T-helper 2 cell treated with Interferon-gamma antibody and Interleukin-4, amounts not matched to agents 100 ng/mL and 5 ng/mL, for 36 hours (primary cell): ENCODE measurements around the gene FAM124A. TPM values are rescaled to one million over a fixed set of nuclear protein-coding genes. Genes with fewer than 3 reads are reported as not detected.

Experiments used
- intact Hi-C: fragments of 100-400 bp; cut with micrococcal nuclease; formaldehyde crosslinking; loops from one replicate; pipeline ENCODE4 v1.15.1; 2023
- total RNA-seq: library from RNA; stranded (reverse); gene quantifications from 2 replicates; pipeline ENCODE4 v1.2.3, GENCODE V29; 2022

FAM124A gene
- total RNA-seq, 1 donor from 2014 or later, result 0.36 TPM

DNA sequence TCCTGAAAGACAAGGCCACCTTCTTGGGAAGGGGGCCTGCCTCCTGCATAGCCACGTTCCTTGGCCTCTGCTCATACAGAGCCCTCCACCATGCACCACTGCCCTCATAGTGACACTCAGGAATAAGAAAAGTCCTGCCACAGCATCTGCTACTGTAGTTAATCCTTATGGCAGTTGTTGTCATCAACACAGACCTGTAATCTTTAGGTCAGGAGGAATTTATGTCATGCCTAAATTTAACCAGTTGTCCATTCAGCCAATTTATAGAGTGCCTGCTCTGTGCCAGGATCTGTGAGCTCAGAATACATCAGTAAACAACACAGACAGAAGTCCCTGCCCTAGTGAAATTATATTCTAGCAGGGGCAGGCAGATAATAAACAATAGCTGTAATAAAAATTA is 44.4 kb downstream of the FAM124A start:
- intact Hi-C loops, result no loop called here

DNA sequence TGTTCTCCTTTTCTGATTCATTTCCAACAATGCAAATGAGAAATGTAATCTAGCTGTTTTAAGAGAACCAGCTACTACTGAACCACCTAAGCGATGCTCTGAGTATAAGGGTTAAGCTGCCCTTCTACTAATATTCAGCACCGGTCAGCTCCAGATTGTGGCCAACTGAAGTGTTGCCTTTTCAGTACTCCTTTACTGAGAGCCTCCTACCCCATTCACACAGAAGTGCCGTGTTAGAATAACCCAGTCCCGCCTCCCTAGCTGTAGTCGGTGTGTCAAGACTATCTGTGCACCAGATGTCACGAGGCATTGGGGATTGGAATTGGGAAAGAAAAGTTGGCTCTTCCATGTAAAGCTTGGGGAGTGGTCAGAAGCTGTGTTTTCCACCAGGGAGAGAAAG is 45.4 kb downstream of the FAM124A start:
- intact Hi-C loops, result no loop called here

DNA sequence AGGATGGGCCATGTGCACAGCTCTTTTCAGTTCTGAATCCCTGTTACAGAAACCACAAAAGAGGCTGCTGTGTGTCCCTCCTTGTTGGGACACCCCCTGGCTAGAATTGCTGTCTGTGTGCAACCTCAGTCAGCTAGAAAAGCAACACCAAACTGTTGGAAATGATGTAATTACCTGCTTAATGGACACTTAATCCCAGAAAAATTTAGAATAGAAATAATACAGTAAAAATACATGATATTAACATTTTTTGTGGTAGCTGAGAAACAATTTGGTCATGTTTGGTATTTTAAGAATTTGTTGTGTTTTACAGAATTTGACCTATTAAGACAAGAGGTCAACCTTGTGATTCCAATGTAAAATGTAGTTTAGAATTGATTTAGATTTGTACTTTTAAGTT is 46.8 kb downstream of the FAM124A start:
- intact Hi-C loops, result no loop called here

DNA sequence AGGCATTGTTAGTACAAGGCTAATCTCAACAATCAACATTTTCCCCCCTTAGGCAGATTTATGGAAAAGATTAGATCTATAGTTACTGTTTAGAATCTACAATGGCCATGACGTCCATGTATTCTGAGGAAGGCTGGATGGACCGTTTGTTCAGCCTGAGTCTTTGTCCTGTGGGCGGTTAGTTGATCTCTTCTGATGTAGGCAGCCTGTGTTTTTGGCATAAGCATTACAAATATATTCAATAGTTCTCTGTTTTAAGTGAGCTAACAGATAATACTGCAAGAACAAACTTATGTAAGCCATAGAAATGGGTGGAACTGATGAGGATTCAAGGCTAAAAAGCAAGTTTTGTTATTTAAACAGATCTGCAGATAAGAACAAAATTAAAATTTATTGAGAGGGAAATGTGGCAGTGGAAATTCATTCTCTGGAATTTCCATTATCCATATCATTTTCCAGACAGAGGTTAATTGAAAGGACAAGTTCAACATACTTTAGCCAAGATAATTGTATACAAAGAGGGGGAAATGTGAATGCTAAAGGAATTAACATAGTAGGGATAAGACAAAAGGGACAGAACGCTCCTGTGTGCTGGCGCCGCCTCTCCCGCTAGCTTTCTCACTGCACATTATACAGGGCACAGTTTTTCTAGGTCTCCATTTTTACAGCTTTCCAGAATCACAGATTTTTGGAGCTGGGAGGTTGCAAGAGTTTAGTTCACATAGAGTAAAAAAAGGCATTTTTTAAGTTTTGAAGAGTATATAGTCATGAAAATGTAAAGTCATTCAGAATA is 48.6 kb downstream of the FAM124A start:
- intact Hi-C loops, result no loop called here

DNA sequence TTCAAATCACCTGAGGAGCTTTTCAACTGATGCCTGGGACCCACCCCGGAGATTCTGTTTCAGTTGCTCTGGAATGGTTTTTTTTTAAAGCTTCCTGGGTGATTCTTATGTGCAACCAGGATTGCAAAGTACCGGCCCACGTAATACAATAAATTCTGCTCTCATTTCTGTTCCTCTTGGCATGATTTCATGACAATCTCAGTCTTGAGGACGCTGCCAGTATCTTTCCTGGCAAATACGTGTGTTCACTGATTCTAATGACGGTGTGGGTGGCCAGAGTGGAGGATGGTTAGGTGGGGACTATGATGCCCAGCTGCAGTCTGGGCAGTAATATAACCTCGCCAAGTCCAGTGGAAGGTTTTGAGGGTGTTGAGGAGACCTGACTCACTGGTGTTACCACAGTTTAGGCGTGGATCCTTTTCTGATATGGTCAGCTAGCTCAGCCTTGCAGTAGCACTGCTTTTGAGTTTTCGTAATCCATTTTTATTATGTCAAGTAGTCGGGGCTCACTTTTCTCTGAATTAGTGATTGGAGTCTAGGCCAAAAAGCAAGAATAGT is 49.4 kb downstream of the FAM124A start:
- intact Hi-C loops, result no loop called here

GRCh38 chr13:51275101-51275500 is 52.9 kb downstream of the FAM124A start:
- intact Hi-C loops, result no loop called here

DNA sequence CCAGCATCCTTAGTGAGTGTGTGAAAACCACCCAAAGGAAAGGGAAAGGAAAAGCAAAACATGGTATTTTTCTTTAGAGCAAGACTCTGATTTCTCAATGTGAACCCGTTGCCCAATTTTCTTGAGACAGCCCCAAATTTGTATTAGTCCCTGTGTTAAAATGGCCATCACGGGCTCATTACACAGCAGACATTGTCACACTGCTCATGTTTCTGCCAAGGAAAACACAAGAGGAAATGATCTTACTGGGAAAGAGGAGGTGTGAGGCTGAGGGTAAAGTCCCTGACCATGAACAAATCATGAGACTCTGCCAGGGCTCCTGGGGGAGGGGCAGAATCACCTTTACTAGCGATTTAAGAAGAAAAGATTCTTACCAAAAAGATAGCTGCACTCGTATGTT is 54.4 kb downstream of the FAM124A start:
- intact Hi-C loops, result no loop called here

GRCh38 chr13:51277928-51278327 is 55.7 kb downstream of the FAM124A start:
- intact Hi-C loops, result no loop called here

DNA sequence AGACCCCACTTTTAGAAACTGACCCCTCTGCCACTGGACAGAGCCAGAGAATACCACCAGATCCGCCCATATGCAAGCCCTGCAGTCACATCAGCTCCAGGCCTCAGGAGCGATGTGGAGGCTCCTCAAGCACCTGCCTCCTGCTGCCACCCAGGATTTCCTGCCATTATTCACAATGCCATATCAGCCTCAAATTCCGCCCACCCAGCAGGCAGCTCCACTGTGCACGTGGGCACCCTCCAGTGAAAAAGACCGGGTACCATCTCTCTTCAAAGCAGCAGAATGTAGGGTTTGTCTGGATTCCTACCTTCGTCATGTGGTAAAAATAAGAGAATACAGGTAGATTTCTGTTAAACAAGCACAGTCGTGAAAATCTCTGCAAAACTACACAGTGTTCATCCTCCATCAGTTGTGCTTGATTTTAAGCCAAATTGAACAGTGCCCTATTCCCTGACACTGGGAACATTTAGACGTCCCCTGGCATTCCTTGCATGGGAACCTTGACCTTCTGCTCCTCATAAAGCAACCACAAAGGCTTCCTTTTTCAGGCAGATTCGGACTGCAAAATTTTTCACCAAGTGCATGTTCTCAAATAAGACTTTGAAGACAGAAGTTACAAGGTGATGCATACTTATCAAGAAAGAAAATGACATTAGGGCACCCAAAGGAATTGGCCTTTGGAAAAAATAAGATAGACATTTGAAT is 56.4 kb downstream of the FAM124A start:
- intact Hi-C loops, result no loop called here

DNA sequence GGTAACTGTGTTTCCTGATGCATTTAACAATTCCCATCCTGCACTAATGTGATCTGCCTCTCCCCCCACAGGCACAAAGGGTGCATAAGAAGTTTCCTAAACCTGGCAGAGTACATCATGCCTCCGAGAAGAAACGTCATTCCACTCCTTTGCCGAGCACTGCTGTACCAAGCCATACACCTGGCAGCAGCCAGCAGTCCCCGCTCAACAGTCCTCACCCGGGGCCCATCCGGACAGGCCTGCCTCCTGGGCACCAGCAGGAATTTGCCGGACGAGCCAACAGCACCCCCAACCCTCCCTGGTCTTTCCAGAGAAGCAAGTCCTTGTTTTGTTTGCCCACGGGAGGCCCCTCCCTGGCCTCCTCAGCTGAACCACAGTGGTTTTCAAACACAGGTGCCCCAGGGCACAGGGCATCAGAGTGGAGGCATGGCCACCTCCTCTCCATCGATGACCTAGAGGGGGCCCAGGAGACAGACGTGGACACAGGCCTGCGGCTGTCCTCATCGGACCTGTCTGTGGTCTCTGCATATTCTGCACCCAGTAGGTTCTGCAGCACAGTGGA is 58.3 kb downstream of the FAM124A start:
- intact Hi-C loops, result loop anchor here (10.0 kb wide), 2 partner anchors 56 to 524 kb away; partner anchors contain the start of genes DHRS12 and FAM124A

- intact Hi-C loops, result loop anchor here (10.0 kb wide), 2 partner anchors 58 to 522 kb away; partner anchors contain the start of genes DHRS12 and FAM124A
These were observed 60.1 kb downstream of the FAM124A start for GRCh38 chr13:51282322-51282721.

DNA sequence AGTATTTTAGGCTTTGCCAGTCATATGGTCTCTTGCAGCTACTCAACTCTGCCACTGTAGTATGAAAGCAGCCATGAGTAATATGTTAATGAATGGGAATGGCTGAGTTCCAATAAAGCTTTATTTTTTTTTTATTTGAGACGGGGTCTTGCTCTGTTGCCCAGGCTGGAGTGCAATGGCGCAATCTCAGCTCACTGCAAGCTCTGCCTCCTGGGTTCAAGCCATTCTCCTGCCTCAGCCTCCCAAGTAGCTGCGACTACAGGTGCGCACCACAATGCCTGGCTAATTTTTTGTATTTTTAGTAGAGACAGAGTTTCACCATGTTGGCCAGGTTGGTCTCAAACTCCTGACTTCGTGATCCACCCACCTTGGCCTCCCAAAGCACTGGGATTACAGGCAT is 60.7 kb downstream of the FAM124A start:
- intact Hi-C loops, result loop anchor here (10.0 kb wide), 2 partner anchors 58 to 522 kb away; partner anchors contain the start of genes DHRS12 and FAM124A

GRCh38 chr13:51283371-51283770 is 61.2 kb downstream of the FAM124A start:
- intact Hi-C loops, result loop anchor here (10.0 kb wide), 2 partner anchors 59 to 521 kb away; partner anchors contain the start of genes DHRS12 and FAM124A

- intact Hi-C loops, result loop anchor here (10.0 kb wide), 2 partner anchors 60 to 520 kb away; partner anchors contain the start of genes DHRS12 and FAM124A
These were observed 62.1 kb downstream of the FAM124A start for GRCh38 chr13:51284339-51284738.

- intact Hi-C loops, result loop anchor here (1.0 to 10.0 kb wide), 4 partner anchors 62 to 518 kb away; partner anchors contain the start of genes DHRS12 and FAM124A
These were observed 64.2 kb downstream of the FAM124A start for GRCh38 chr13:51286135-51287002.

- intact Hi-C loops, result loop anchor here (2.0 to 10.0 kb wide), 3 partner anchors 63 to 517 kb away; partner anchors contain the start of genes DHRS12 and FAM124A
These were observed 65.6 kb downstream of the FAM124A start for GRCh38 chr13:51287758-51288157.

- intact Hi-C loops, result loop anchor here (10.0 kb wide), 2 partner anchors 63 to 517 kb away; partner anchors contain the start of genes DHRS12 and FAM124A
These were observed 66.1 kb downstream of the FAM124A start for GRCh38 chr13:51288254-51288653.

- intact Hi-C loops, result no loop called here
These were observed 69.1 kb downstream of the FAM124A start for GRCh38 chr13:51291341-51291740.

GRCh38 chr13:51292000-51292565 is 69.9 kb downstream of the FAM124A start:
- intact Hi-C loops, result no loop called here

DNA sequence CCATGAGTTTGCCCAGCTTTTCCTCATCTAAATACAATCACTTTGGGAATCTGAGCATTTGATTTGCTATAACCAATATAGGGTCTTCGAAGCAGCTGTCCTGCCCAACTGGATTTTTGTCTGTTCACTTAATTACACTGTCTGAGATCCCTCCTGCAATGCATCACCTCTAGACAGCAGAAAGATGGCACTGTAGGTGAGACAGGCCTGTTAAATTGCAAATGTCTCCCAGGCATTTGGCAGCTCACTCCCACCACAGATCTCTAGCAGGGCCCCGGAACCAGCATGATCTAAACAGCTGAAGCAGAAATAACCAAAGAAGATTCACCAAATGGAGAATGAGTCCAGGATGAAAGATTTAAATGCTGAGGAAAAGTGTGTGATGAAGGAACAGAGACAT is 75.4 kb downstream of the FAM124A start:
- intact Hi-C loops, result no loop called here
